HG03097 (cell line): ENCODE results near the gene AMZ1.
"Not testable (repeated sequence)": the region's sequence is repeated elsewhere in the genome, so short reads cannot be mapped to it uniquely, and the experiment has no call there.

Experiments used
- ATAC-seq: cut with Tn5 transposase; IDR thresholded peaks from one replicate; pipeline ENCODE4 v1.9.1; 2021; ENCODE audit not compliant: unreplicated experiment, low FRiP score

The AMZ1 gene

GRCh38 chr7:2689343-2689847 is 1.4 kb downstream of the AMZ1 start:
- no peak for ATAC-seq

GRCh38 chr7:2689951-2690705 is 2.1 kb downstream of the AMZ1 start:
- ATAC-seq, result no peak

- ATAC-seq, result no peak
Measured at GRCh38 chr7:2691011-2691707, 3.2 kb downstream of the AMZ1 start.

- ATAC-seq, result not testable (repeated sequence)
Measured at GRCh38 chr7:2691932-2692439, 4.0 kb downstream of the AMZ1 start.

GRCh38 chr7:2692543-2692942 is 4.5 kb downstream of the AMZ1 start:
- no peak for ATAC-seq

GRCh38 chr7:2693420-2694121 is 5.6 kb downstream of the AMZ1 start:
- not testable (repeated sequence) for ATAC-seq

GRCh38 chr7:2694122-2694436 is 6.1 kb downstream of the AMZ1 start:
- ATAC-seq, result not testable (repeated sequence)

- ATAC-seq, result peak; percentile 95
Measured at GRCh38 chr7:2698581-2699288, 10.7 kb downstream of the AMZ1 start.

- no peak for ATAC-seq
Measured at GRCh38 chr7:2699289-2699620, 11.3 kb downstream of the AMZ1 start.

- no peak for ATAC-seq
Measured at GRCh38 chr7:2700141-2700850, 12.3 kb downstream of the AMZ1 start.

GRCh38 chr7:2701424-2701823 is 13.4 kb downstream of the AMZ1 start:
- ATAC-seq, result no peak

- no peak for ATAC-seq
Measured at GRCh38 chr7:2701832-2702593, 14.0 kb downstream of the AMZ1 start.

GRCh38 chr7:2702594-2702957 is 14.6 kb downstream of the AMZ1 start:
- no peak for ATAC-seq

GRCh38 chr7:2705371-2706096 is 17.5 kb downstream of the AMZ1 start:
- no peak for ATAC-seq

- no peak for ATAC-seq
Measured at GRCh38 chr7:2706685-2707126, 18.7 kb downstream of the AMZ1 start.

- ATAC-seq, result no peak
Measured at GRCh38 chr7:2707481-2707880, 19.5 kb downstream of the AMZ1 start.

- no peak for ATAC-seq
Measured at GRCh38 chr7:2708041-2708440, 20.0 kb downstream of the AMZ1 start.

- no peak for ATAC-seq
Measured at GRCh38 chr7:2708547-2709310, 20.7 kb downstream of the AMZ1 start.
